Measurements from ENCODE around the gene CMYA5. TPM values are rescaled to one million over a fixed set of nuclear protein-coding genes. Genes with fewer than 3 reads are reported as not detected.

CMYA5 gene
- total RNA-seq, 1 donor = 0.27 TPM

DNA sequence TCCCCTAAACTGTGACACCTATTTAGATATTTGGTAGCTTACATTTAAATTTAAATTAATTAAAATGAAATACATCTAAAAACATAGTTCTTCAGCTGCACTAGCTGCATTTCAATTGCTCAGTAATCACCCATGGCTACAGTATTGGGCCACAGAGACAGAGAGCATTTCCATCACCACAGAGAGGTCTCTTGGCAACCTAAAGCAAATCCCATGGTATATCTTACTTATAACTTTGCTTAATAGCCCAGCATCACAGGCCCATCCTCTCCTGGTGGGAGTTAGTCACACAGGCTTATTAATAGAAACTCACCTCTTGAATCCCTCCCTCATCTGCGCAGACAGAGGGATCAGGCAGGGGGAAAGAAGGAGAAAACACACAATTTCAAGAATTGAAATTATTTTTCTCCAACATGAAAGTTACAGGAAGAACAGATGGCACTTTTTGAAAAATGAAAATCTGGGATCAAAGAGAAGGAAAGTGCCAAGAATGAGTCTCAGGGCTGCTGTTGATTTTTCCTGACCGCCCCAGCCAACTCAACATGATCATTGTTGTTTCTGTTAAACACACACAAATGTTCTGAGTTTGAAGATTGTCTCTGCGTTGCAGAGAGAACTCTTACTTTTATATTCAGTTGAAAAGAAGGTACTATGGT lies 144.6 kb downstream of the CMYA5 start:
- DNase-seq (ENCODE audit: low read depth in 2 of 3, low spot score in 2 of 3) = no peak

- DNase-seq (ENCODE audit: low read depth in 2 of 3, low spot score in 2 of 3) = no peak
These were observed 145.4 kb downstream of the CMYA5 start for GRCh38 chr5:79834754-79835714.

DNA sequence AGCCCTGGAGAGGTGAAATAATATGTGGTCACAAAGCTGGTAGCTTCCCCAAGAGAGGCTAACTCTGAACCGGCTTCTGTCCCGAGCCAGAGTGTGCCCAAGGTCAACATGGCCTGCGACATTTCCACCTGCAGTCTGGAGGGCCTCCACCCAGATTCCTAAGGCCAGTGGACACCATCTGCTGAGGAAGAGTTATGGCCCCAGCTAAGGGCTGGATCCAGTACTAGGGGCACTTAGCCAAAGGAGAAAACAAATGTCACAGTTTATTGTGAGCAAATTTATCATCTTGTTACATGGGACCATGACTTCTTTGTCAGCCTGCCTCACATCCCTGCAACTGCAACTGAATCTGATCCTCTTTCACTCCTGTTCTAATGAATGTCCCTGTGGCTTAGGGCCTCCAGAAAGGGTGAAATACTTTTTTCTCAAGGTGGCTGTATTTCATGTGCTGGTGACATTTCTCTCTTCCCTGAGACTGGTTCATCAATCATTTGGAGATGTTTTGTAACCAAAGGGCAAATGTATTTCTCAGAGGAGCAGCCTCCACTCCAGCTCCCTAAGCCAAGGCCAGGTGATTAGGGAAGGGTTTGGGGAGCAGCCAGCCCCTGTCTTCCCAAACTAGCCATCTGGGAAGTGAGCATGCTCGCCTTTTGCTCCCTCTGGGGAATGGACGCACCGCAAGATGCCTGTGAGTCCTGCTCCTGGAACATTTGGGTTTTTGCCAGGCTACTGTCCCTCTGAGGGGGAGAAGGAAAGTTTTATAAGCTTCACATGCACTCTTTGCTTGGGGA lies 148.3 kb downstream of the CMYA5 start:
- DNase-seq (ENCODE audit: low read depth in 2 of 3, low spot score in 2 of 3) = no peak

GRCh38 chr5:79840084-79840990 lies 150.7 kb downstream of the CMYA5 start:
- no peak for DNase-seq (ENCODE audit: low read depth in 2 of 3, low spot score in 2 of 3)

GRCh38 chr5:79841172-79841571 lies 151.5 kb downstream of the CMYA5 start:
- DNase-seq (ENCODE audit: low read depth in 2 of 3, low spot score in 2 of 3) = no peak

DNA sequence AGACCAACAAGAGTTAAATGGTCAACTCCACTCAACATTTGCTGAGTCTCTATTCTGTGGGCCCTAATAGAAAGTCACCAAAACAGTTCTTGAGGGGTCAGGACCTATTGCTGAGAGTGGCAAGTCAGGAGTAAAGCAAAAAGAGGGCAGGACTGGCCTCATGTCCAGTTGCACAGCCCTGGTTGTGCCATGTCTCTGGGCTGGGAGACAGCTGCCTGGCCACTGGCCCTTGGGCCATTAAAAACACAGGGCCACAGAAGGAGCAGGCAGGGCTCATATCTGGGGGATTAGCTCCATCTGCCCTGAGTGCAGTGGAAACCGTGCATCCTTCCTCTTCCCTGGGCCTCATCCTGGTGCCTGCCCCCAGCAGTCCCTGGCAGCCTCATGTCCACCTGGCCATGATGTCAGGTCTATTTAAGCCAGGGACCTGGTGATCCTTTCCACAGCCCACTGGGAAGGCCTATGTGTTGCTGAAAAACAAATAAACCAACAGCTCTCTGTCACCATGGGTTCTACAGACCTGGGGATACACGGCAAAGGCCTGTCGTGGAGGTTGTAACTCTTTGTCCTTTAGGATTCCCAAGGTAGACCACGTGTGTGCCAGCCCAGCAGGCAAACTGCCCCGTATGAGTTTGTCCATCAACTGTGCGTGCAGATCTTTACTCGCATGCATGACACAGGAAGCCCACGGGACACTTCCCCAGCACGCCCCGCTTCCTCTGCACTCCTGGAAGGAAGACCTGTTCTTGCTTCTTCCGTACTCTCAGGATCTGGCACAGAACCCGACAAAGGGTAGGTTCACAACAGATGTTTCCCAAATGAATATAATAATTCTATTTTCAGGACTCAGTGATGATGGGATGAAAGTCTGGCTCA lies 152.6 kb downstream of the CMYA5 start:
- no peak for DNase-seq (ENCODE audit: low read depth in 2 of 3, low spot score in 2 of 3)

GRCh38 chr5:79842991-79843390 lies 153.4 kb downstream of the CMYA5 start:
- DNase-seq (ENCODE audit: low read depth in 2 of 3, low spot score in 2 of 3) = no peak

DNA sequence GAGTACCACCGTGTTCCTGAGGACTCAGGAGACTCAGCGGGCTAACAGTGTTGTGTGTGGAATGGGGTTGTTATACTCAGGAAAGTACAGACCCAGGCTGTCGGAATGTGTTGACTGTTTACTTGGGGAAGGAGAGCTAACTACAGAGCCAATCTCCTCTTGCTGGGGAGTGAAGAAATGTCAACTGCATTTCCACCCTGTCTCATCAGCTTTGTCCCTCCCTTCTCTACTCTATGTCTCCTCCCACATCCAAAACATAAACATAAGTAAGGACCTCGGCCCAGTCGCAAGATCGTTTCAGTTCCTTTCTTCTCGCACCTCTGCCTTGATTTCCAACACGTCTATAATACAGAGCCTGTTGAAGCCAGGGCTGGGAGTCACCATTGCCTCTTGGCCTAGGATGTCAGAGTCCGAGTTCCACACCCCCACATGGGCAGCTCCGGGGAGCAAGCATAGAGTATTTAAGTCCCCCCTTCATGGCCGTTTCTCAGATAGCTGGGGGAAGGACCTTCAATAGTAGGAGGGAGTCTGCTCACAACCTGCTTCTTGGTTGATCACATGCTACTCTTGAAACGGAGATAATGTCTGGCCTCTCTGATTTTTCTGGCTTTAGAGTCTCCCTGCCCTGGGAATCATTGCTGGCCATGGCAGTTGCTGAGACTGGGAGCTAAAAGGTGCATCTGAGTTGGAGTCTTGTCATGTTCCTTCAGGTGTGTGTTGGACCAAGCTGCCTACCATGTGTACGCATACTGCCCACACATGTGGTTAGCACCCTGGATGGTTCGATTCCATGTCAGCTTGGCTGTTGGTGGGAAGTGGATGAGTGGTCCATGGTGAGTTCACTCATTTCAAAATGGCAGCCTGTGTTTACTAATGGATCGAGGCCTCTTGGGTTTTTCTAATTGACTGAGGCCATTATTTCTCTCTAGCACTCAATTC lies 154.1 kb downstream of the CMYA5 start:
- no peak for DNase-seq (ENCODE audit: low read depth in 2 of 3, low spot score in 2 of 3)

- DNase-seq (ENCODE audit: low read depth in 2 of 3, low spot score in 2 of 3) = no peak
These were observed 154.9 kb downstream of the CMYA5 start for GRCh38 chr5:79844571-79844970.

GRCh38 chr5:79845448-79846197 lies 156.0 kb downstream of the CMYA5 start:
- DNase-seq (ENCODE audit: low read depth in 2 of 3, low spot score in 2 of 3) = no peak

- DNase-seq (ENCODE audit: low read depth in 2 of 3, low spot score in 2 of 3) = no peak
These were observed 156.5 kb downstream of the CMYA5 start for GRCh38 chr5:79846198-79846521.

DNA sequence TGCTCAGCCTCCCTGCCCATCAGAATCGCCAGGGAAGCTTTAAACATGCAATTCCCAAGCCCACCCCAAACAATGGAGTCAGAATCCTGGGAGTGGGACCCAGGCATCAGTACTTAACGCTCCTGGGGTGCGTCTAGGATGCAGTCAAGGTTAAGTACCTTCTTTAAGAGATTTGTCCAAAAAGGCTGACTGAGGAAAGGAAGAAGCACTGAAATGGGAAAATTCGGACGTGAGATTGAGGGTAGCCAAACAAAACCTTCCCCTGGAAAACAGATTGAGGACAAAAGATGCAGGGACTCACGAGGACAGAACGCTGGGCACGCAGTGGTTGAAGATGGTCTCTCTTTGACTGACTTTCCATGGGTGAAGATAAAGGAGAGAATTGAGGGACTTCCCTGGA lies 157.9 kb downstream of the CMYA5 start:
- no peak for DNase-seq (ENCODE audit: low read depth in 2 of 3, low spot score in 2 of 3)

GRCh38 chr5:79849061-79849460 lies 159.4 kb downstream of the CMYA5 start:
- DNase-seq (ENCODE audit: low read depth in 2 of 3, low spot score in 2 of 3) = no peak
